NCI-H2081 treated with DMSO at 0.1 percent for 48 hours (cell line): ENCODE measurements around the gene PDIA2.
"Not testable (repeated sequence)": the region's sequence is repeated elsewhere in the genome, so short reads cannot be mapped to it uniquely, and the experiment has no call there.

Experiments
- DNase-seq: peaks from one replicate; lab custom pipeline; 2025; lab: John Stamatoyannopoulos, UW

Gene PDIA2

DNA sequence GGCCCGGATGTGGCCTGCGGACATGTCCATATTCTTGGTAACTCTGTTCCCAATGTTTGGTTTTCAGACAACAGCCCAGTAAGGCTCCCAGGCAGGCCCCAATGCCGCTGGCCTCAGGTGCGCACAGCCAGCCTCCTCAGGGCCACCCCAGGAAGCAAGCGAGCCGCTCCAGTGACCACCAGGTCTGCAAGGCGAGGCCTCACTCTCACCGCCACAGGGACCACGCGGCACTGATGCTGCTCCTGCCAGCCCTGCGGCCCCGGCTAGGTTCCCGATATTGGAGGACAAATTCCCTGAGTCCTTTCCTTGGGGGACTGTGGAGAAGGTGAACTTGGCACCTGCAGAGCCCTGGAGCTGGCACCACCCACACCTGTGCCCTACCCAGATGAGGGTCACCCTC lies 19.0 kb downstream of the PDIA2 start:
- DNase-seq = no peak

GRCh38 chr16:303760-304505 lies 21.0 kb downstream of the PDIA2 start:
- no peak for DNase-seq

GRCh38 chr16:305916-306626 lies 23.1 kb downstream of the PDIA2 start:
- no peak for DNase-seq

GRCh38 chr16:306911-307370 lies 24.0 kb downstream of the PDIA2 start:
- DNase-seq = no peak

- DNase-seq = no peak
These were observed 24.8 kb downstream of the PDIA2 start for GRCh38 chr16:307691-308312.

DNA sequence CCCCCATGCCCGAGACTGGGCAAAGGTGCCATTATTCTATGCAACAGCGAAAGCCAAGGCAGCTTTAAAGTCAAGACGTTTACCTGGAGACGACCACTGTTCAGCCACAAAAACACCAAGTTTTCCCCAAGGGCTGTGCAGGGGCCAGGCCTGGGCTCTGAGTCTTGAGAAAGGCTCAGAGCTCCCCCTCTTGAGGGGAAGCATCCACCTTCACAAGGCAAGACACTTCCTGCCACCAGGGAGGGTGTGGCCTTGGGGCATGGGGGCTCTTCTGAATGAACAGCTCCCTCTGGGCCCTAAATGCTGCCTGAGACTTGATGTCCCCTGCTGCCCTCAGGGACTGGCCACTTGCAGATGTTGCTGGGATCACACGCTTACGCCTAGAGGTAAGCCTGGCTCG lies 26.5 kb downstream of the PDIA2 start:
- no peak for DNase-seq

DNA sequence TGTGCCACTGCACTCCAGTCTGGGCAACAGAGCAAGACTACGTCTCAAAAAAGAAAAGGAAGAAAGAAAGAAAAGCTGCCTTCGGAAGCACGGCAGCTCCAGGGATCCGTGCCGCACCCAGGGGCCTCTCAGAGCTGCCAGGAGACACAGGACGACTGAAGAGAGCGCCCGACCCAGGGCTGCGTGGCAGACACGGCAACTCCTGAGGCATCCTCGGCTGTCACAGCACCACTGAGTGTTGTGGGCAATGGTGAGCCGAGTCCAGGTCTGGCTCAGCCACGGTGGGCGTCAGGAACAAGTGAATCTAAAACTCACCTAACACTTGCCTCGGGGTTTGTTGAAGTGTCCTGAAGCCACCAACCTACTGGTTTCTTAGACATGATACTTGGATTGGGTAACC lies 28.8 kb downstream of the PDIA2 start:
- DNase-seq = no peak

GRCh38 chr16:314351-314750 lies 31.4 kb downstream of the PDIA2 start:
- DNase-seq = no peak

DNA sequence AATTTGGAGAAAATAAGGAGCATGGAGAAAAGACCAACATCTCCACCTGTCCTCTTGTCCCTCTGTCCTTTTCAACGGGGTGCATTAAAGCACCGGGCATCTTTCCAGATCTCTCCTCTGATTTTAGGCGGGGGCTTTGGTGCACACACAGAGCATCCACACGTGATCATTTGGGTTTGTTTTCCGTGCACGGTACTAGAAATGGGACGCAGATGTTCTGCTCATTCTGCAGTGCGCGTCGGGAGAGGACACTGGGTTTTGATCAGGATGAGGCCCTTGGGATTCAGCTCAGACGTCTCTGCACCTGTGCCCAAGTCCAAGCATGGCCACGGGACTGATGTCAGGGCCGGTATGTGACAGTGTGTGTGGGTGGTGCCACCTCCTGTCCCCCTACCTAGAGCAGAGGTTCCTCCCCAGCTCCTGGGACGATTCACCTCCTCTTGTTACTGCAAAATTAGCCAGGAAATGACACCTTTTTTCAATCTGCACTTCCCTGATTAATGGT lies 31.9 kb downstream of the PDIA2 start:
- DNase-seq = no peak

DNA sequence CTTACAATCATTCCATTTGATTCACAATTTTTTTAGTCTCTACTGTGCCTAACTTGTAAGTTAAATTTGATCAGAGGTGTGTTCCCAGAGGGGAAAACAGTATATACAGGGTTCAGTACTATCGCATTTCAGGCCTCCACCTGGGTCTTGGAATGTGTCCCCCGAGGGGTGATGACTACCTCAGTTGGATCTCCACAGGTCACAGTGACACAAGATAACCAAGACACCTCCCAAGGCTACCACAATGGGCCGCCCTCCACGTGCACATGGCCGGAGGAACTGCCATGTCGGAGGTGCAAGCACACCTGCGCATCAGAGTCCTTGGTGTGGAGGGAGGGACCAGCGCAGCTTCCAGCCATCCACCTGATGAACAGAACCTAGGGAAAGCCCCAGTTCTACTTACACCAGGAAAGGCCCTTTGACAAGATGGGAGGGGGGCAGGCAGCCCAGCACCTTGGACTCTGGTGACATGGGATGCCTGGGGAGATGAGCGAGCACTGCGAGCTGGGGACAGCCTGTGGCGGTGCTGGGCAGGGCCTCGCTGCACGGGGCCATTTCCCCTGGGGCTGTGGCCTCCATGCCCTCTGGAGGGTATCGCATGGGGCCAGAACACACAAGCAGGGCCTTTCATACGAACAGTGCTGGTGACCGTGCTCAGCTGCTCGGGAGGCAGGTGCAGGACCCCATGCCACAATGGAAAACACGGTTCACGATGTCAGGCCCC lies 33.9 kb downstream of the PDIA2 start:
- DNase-seq = no peak

- no peak for DNase-seq
These were observed 34.6 kb downstream of the PDIA2 start for GRCh38 chr16:317583-317982.

DNA sequence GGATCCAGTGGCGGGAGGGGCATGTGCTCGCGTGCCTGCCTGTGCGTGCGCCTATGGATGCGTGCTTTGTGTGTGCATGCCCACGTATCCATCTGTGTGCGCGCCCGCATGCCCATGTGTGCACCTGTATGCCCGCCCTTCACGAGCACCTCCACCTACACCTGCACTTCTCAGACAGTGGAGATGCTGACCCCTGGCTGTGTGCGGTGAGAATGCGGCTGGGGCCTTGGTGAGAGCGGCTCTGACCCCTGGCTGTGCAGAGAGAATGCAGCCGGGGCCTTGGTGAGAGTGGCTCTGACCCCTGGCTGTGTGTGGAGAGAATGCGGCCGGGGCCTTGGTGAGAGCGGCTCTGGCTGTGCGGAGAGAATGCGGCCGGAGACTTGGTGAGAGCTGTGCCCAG lies 35.7 kb downstream of the PDIA2 start:
- DNase-seq = no peak

- DNase-seq = no peak
These were observed 37.2 kb downstream of the PDIA2 start for GRCh38 chr16:320206-320605.

- no peak for DNase-seq
These were observed 38.6 kb downstream of the PDIA2 start for GRCh38 chr16:321532-321931.

- DNase-seq = no peak
These were observed 39.6 kb downstream of the PDIA2 start for GRCh38 chr16:322476-323143.

DNA sequence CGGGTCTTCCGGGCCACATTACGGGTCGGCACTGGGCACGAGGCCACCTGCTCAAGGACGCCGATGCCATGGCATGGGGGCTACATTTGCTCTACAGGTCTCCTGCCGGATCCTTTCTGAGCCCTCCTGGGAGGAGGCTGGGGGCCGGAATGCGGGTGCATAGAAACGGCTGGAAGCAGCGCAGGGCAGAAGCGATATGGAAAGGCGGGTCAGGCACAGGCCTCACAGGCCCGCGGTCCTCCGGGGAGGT lies 41.2 kb downstream of the PDIA2 start:
- no peak for DNase-seq

- DNase-seq = no peak
These were observed 41.7 kb downstream of the PDIA2 start for GRCh38 chr16:324451-325334.

DNA sequence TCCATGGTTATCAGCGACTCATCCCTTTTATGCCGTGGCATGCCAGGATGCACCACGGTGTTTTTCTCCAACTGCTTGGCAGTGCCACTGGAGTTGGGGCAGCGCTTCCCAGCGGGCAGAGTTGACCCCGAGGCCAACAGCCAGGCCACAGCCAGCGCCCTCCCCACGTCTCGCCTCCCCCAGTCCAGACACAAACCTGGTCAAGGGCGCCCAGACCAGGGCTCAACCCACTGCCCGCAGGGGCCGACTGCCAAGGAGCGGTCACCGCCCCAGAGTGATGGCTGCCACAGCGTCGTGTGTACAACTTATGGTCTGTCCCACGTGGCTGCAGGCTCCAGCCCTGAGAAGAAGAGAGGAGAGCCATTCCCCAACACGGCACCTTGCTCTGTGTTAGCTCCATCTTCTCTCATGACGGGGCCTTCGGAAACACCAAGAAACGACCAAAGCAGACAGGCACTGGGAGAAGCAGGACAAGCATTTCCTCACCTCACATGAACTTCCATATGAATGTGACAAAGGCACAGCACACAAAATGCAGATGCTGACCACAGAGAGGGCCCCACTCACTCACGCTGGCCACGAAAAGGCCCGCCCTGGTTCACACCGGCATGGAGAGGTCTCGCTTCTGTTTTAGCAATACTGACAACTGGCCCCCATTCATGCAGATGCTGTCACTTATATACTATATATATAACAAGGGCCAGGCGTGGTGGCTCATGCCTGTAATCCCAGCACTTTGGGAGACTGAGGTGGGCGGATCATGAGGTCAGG lies 42.6 kb downstream of the PDIA2 start:
- no peak for DNase-seq

- no peak for DNase-seq
These were observed 47.8 kb downstream of the PDIA2 start for GRCh38 chr16:330741-331140.

GRCh38 chr16:331181-331814 lies 48.3 kb downstream of the PDIA2 start:
- DNase-seq = not testable (repeated sequence)
